Non-pigmented ciliary epithelial cell (primary cell): ENCODE results near the gene FTO.

Experiments
- DNase-seq: peaks from one replicate; pipeline ENCODE4 v3.0.0-alpha.2; 2010; ENCODE audit warnings: low read depth

Gene FTO

DNA sequence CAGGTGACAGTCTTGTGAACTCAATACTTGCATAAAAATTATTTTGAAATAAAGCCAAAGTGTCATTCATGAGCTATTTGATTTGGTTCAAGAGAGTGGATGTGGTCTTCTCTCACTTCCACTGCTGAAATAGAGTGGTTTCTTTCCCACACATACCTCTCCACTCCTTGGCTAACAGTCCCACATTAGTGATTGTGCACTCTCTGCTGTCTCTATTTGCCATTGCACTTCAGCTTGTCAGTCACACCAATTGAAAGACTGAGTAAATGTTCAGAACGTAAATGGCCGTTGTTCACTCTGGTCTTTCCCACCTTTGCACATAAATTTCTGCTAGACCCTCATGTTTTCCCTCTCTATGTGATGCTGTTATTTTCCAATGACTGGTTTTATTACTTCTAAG lies 197.5 kb downstream of the FTO start:
- DNase-seq, result no peak

DNA sequence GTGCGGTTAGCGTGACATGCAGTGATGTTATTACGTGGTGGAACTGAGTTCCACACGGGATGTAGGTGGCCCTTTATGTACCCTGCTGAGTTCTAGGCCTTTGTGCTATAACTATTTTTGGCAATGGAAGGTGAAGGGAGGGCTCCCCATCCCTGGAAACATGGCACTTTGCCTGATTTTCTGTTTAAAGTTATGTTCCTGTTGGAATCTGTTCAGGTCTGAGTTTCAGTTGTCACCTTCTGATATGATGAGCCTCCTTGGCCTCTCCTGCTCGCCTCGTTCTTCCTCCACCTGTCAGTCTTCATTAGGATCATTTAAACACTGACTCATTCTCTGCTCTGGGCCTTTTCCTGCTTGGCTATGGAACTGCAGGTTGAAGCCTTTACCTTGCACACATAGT lies 200.6 kb downstream of the FTO start:
- no peak for DNase-seq

DNA sequence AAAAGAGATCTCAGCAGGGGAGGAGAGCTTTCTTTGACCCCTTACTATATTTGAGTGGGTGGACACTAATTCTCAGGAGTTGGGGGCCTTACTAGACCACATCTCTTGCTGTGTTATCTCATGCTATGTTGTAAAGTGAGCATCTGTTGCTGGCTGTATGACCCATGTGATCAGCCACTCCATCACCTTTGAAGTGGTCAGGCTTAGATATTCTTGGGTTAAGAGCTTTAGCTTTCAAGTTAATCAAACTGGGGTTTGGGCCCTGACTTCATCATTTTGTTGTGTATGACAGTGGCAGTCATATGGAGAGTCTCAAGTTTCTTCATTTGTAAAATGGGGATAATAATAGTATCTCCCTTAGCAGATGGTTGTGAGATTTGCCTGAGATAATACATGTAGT lies 201.1 kb downstream of the FTO start:
- no peak for DNase-seq

DNA sequence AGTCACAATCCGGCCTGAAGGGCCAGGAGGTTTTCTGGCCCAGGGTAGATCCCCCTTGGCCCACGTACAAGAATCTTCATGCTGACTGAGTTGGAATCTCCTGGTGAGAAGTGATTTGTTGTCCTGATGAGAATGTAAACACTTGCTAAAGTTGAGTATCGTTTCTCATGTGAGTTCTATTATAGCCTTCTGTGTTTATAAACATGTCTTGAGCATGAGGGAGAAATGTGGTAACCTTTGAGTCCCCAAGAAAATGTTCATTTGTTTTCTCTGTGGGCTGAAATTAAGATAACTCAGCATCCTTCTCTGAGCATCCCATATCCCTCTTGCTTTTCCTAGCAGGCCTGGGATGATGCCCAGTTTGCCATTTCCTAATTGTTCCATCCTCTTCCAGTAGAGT lies 204.8 kb downstream of the FTO start:
- DNase-seq, result no peak

DNA sequence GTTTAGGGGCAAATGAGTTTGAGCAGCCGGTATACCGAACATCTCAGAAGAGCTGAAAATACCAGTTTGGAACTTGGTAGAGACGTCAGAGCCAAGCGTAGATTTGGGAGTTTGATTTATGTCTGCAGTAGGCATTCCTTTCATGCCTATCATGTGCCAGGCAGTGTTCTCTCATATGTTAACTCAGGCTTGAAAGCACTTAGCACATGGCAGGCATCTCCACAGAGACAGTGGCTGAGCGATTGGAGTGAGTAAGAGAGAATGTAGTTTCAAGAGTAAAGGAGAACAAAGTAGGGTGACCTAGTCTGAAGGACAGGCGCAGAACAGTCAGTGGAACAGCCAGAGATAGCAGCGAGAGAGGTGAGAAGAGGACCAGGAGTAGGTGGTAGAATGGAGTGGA lies 207.0 kb downstream of the FTO start:
- DNase-seq, result no peak

DNA sequence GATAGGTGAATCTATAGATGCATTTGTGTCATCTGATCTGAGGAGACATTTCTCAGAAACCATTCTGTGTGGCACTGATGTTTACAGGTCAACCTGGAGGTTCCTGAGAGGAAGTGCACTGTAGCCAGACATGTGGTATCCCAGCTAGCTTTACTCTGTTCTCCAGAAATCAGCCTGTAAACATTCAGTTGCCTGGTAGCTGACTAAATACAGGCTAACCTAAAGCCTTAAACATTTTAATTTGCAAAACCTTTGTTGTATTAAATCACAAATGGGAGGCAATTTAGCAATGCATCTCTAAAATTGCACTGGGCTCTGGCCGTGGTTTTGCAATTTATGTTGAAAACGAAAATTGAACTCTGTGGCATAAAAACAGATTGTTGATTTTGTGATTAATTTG lies 207.6 kb downstream of the FTO start:
- no peak for DNase-seq

DNA sequence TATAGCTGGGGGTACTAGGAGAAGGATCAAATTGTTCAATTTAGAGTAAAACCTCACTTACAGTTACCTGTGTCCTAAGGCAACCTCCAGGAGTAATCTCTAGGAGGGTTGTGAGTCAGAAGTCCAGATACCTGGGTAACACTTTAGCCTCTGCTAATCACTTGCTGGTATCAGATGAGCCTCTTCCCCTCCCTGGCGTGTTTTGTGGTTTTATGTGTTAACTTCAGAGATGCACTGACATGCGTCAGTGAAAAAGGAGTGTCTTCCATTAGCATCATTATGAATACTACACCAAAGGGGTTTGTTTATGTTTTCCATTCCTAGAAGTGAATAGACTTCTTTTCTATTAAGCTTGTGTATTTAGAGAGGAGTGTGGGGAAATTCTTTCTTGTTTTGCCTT lies 208.2 kb downstream of the FTO start:
- no peak for DNase-seq

DNA sequence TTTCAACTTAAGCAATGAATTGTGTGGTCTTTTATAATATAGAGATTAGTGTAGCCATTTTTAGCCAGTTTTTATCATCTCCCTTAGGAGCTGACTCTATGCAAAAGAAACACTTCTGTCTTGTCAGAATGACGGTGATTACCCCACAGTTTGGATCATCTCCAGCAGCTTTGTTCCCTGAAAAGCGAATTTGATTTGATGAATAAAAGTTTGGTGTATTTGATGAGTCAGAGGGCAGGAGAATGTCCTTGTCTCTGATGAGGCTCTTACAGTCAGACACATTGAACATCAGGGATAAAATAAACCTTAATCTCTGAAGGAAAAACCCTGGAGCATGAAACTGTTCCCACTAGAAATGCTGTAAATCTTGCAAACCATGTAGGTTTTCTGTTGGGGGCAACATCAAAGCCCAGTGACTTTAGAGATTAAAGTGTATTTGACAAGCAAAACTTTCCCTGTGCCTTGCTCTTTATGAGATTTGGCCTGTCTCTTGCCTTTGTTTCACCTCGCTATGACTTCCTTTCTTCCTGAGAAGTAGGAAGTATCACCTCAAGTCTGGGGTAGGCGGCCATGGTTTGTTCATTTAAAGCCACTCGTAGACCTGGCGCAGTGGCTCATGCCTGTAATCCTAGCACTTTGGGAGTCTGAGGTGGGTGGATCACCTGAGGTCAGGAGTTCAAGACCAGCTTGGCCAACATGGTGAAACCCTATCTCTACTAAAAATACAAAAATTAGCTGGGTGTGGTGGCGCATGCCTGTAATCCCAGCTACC lies 209.3 kb downstream of the FTO start:
- peak; percentile 64 for DNase-seq

DNA sequence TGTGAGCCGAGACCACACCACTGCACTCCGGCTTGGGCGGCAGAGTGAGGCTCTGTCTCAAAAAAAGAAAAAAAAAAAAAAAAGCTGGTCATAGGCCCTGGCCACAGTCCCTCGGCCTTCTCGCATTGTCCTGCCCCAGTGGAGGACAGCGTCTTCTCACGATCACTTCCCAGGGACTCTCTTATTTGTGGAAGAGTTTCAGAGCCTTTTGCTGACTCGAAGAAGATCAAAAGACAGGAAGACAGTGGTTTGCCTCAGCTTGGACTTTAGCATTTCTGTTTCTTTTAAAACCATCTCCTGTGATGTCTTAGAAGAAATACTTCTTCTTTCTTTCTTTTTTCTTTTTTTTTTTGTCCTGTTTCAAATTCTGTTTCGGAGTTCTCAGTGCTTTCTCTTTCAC lies 210.0 kb downstream of the FTO start:
- DNase-seq, result no peak

DNA sequence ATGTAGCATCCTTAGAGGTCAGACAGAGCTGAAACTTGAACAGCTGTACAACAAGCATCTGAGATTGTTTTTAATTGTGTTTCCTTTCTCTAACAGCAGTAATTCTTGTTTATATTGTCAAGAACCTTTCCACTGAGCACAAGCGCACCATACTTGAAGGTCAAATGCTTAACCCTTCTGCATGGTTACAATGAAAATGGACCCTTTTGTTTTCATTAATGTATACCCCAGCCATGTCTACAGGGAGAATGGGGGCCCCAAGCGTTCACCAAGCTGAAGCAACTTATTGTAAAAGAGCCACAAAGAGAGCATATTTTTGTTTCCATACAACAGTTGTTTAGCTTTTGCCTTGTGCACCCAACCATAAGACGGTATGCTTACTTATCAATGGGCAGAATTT lies 210.8 kb downstream of the FTO start:
- no peak for DNase-seq

DNA sequence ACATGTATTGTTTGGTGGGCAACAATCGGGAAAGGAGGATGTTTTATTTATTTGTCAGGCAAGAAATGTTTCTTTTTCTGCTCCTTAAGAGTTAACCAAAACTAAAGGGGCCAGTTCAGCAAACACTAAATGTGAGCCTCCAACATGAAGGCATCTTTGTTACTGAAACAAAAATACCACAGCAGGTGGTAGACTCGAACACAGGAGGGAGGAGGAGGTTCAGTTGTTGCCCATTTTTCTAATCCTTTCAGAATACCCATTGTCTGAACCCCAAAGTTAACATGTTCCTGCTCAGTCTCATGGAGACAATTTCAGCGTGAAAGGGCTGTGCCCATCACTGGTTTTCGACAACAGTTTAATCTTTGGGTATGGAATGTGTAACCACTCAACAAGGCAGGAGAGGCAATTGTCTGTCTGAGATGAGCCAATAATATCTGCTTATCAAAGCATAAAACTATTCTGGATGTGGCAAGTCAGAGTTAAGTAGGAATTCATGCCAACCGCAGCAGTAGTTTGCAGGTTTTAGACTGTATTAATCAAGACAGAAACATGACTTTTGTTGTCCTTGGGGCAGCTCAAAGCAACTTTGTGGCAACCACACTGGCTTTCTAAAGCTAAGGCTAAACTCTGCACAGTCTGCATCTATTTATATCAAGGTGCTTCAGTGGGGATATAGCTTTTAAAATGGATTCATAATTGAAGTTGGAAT lies 211.7 kb downstream of the FTO start:
- peak; percentile 17 for DNase-seq

DNA sequence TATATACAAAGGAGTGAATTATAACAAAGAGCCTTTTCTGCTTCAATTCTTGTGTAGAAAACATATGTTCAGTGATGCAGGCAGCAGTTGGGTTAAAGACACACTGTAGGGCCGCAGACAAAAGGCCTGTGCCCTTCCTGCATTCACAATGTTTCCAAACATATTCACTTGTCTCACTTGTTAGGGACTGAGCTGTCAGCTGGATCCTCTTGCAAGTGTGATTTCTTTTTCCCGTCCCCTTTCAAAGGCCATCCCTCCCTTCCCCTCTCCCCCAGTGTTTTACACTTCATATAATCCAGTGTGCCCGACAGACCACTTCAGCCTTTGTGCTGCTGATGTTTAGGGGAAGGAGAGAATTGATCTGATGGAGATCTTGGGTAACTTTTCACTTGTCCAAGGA lies 217.0 kb downstream of the FTO start:
- DNase-seq, result no peak

DNA sequence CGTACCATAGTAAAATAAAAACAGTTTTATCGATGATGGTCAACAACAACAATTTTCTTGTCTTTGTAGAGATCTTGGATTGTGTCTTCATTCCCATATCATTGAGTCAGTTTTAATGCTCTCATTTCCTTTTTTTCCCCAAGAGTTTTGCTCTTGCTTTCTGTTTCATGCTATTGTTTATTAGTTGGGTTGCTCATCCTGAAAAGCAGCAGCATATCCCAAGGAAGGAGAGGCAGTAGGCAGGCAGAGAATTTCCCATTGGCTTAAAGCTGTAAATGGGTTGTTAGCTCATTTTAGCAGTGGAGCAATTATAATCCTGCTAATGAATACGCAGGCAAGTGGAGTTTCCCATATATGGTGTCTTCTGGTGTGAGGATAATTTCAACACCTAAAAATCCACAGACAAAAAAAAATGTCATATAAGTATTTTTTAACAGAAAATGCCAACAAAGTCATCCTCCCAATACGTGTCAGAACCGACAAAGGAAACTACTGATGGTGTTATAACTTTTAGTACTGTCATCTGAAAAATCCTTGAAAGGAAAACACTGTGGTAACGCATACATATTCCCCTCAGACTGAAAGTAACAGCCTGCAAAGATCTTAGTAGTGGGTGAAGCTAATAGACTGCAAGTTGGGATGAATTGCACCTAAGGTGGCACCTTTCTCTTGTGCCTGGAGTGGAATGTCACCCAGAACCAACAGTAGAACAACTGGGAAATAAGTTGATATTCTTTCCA lies 218.3 kb downstream of the FTO start:
- no peak for DNase-seq

DNA sequence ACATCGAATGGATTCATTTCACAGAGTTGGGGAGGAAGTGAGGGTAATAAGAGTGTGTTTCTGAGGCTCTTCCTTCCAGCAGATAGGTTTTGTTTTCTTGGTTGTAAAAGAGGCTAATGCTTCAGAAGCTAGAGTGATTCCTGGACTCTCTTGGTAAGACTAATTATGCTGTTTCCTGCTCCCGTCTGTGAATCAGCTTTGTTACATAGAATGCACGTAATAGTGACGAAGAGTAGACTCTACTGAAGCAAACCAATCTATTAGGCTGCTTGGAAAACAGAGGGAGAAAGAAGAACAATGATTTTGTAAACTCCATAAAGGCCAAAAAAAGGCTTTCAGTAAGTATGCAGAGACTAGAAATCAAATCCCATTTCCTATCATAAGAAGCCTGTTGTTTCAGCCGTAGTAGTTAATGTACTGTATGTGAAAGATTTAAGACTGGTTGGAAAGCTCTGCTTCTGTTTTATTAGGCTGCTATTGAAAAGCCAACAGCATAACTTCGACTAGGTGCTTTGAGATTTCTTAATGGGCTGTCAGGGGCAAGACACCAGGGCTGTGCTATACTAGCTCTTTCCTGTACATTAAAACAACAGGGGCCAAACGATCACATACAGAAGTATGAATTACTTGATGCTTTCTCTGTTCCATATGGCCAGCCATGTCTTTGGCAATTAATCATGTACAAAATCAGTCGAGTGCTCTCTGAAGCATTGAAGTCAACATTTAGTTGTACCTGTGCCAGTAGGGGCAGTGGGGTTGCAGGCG lies 219.0 kb downstream of the FTO start:
- DNase-seq, result no peak

DNA sequence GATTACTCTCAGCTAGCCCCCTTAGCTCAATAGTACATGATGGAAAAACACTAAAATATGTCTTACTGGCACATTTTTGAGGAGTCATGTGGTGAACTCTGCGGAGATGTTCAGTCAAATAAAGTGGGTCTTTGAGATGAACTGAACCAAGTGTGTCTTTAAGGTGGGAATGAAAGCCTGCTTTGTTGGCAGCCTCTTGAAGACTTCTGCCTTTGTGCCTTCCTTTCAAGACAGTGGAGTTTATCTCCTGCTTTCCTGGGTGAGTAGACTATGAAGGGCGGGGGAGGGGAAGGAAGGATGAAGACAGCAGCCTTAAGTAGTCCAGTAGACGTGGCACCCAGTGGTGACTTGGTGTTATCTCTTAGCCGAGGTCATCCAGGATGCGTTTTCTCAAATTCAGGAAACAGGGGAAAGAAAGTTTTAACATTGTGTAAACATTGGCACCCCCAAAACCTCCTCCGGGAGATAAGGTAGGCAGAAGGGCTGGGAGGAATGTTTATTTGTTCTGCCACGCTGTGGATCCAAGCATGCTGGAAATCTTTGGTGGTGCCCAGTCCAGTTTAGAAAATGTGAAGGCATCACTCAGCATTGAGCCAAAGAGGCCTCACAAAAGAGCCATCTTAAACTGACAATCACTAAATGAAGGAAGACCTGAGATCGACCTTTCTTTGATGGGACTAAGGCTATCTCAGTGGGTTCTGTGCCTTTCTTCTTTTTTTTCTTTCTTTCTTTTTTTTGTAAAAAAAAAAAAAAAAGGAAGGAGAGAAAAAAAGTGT lies 220.6 kb downstream of the FTO start:
- no peak for DNase-seq

DNA sequence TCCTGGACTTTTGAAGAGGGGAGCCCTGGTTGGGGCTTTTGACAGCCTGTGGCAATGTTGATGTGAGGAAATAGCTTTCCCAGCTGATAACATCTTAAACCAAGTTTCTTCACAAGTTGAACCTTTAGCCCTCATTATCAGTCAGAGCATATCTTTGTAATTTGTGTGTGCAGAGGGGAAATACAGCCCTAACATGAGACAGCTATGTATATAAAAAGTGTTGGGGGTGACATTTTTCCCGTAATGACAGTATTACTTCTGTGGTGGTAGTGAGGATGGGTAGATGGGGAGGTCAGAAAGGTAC lies 221.1 kb downstream of the FTO start:
- no peak for DNase-seq

DNA sequence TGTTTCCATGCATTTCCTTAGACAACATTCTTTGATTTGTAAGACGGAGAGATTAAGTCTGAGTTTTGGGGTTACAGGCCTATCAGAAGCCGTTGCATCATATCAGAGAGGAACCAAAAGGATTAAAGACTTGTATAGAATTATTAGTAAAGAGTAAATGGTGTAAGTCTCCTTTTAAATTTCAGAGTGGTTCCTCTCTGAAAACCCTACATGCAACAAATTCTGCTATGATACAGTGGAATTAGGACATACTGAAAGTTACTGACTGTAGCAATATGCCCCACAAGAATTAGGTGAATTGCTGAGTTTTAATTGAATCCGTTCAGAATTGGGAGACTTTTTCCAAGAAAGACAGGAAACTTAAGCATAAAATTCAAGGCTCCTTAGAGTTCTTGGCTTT lies 221.6 kb downstream of the FTO start:
- no peak for DNase-seq

DNA sequence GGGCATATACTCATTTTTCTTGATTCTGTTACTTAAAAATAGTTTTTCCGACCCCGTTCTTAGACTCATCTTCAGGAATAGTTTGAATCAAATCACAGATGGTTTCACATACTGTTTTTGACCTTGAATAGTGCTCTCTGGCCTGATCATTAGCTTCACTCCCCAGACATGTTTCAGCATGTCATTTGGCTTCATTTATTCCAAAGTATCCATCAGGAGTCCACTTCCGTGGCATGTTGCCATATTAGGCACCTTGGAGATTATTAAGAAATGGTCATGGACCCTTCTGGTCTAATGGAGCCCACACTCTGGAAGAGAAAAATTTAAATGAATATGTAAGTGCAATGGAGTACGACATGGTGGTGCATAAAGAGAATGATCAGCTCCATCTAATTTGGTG lies 222.3 kb downstream of the FTO start:
- no peak for DNase-seq

DNA sequence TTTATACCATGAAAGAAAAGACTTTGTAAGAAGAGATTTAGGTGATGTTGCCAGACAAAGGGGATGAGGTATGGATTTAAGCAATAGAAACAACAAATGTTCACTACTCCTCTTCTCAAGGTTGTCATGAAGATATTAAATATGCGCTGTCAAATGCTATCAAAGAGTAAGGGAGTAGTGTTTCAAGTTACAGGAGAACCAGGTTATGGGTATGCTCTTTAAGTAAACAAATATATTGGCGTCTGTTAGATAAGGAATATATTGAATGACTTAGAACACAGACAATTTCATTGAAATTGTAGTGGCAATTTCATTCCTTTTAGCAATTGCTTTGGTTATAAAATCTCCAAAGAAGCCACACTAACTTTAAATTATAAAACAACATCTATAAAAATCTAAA lies 229.0 kb downstream of the FTO start:
- no peak for DNase-seq

DNA sequence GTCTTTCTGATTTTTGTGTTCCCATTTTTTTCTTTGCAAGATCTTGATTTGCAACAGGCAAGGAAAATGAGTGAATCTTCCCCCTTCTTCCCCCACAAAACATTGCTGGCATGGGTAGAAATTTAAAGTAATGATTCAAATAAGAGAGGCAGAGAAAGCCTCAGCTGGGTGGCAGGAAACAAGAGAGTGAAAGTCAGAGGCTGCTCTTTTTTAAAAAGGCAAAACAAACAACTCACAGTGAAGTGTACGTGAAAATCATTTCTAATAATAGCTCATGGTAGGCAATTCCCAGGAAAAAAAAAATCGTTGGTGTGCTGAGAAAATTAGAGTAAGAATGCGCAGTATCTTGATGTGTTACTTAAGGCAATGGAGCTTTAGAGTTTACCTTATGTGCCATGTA lies 229.5 kb downstream of the FTO start:
- no peak for DNase-seq

DNA sequence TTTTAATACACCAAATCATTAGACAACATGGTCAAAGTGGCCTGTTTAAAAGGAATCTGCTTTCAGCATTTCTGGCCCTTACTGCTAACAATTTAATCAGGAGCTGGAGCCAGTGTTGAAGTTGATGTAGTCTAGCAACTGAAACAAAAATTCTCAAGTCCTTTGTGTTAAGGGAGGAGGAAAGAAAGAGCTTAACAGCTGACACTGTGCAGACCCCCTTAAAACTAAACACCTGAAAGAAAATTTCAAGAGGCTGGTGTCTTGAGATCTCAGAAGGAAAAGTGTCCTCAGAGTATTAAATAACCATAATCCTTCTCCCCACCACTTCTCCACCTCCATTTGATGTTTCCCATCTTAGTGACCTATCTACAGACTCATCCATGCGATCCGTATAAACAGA lies 232.1 kb downstream of the FTO start:
- DNase-seq, result no peak

DNA sequence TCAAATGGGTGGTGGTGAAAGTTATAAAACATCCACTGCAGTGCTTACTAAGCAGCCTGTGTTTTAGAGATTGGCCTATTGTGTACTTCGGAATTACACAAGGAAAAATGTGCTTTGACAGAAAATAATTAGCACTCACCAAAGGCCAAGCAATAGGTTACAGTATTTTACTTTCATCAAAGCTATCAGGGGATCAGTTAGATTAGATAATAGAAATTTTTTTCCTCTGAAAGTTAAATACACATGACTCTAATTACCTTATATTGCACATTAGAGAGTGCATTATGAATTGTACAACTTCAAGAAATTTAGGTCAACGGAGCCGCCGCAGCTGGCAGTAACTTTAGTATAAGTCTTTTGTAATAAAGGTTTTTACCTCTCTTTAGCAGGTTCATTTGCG lies 232.6 kb downstream of the FTO start:
- DNase-seq, result no peak
